ENCODE measurements around the gene GNRHR. TPM values are rescaled to one million over a fixed set of nuclear protein-coding genes. Genes with fewer than 3 reads are reported as not detected.

Gene GNRHR
- total RNA-seq, 1 donor from 2014 or later, result under 0.01 TPM

- Histone ChIP-seq H3K4me3 (ENCODE audit: low read depth, low read length) (no peak overlapping the region), H3K36me3 (ENCODE audit: control insufficient read depth, insufficient read depth, low read length) (no peaks in the 10 kb centered on the region), H3K27me3 (ENCODE audit: control insufficient read depth, insufficient read depth, low read length) (no peaks in the 10 kb centered on the region)
- DNase-seq (ENCODE audit: low read depth) (no peak), FAIRE-seq (no peak)
- no peak for TF ChIP-seq CTCF (IDR thresholded peaks at IDR 0.05; ENCODE audit: insufficient read depth, low read length, severe bottlenecking)
Observed at GRCh38 chr4:67696061-67696460, 58.1 kb downstream of the GNRHR start.

- Histone ChIP-seq H3K4me3 (ENCODE audit: low read depth, low read length) (no peak overlapping the region), H3K27me3 (ENCODE audit: control insufficient read depth, insufficient read depth, low read length) (no peaks in the 10 kb centered on the region), H3K36me3 (ENCODE audit: control insufficient read depth, insufficient read depth, low read length) (no peaks in the 10 kb centered on the region)
- DNase-seq (ENCODE audit: low read depth) (no peak), FAIRE-seq (no peak)
- no peak for TF ChIP-seq CTCF (IDR thresholded peaks at IDR 0.05; ENCODE audit: insufficient read depth, low read length, severe bottlenecking)
Observed at GRCh38 chr4:67694662-67695061, 59.5 kb downstream of the GNRHR start.

GRCh38 chr4:67691328-67691727 lies 62.9 kb downstream of the GNRHR start:
- DNase-seq (ENCODE audit: low read depth), result no peak
- H3K36me3 ChIP-seq (ENCODE audit: control insufficient read depth, insufficient read depth, low read length), result no peaks in the 10 kb centered on the region
- no peak for FAIRE-seq
- no peak for TF ChIP-seq CTCF (IDR thresholded peaks at IDR 0.05; ENCODE audit: insufficient read depth, low read length, severe bottlenecking)
- no peak overlapping the region for H3K4me3 ChIP-seq (ENCODE audit: low read depth, low read length)
- no peaks in the 10 kb centered on the region for H3K27me3 ChIP-seq (ENCODE audit: control insufficient read depth, insufficient read depth, low read length)

Other genes with a start within 250 kb of the GNRHR start
- 7.4 and 9.5 TPM in 2 replicates for gene CENPC, start 208.9 kb downstream of the GNRHR start, total RNA-seq
- under 0.01 TPM in 1 of 2 replicates, not detected in the other for gene STAP1, start 195.7 kb downstream of the GNRHR start, total RNA-seq
- 92.9 and 145 TPM in 2 replicates for gene UBA6, start 53.2 kb downstream of the GNRHR start, total RNA-seq
- gene TMPRSS11D, start 129.6 kb upstream of the GNRHR start, total RNA-seq, result 8.7 and 15.1 TPM in 2 replicates
- 0.38 TPM in 1 of 2 replicates, not detected in the other for gene TMPRSS11A, start 209.1 kb upstream of the GNRHR start, total RNA-seq